HG03139 (cell line): ENCODE data around the gene TBCK.

Experiments
- ATAC-seq: cut with Tn5 transposase; IDR thresholded peaks from one replicate; pipeline ENCODE4 v1.9.1; 2021; ENCODE audit not compliant: unreplicated experiment

The TBCK gene

GRCh38 chr4:106049490-106049889 is 266.5 kb downstream of the TBCK start:
- no peak for ATAC-seq

- ATAC-seq = no peak
Measured at GRCh38 chr4:106048250-106048971, 267.6 kb downstream of the TBCK start.

GRCh38 chr4:106046083-106046482 is 269.9 kb downstream of the TBCK start:
- ATAC-seq = no peak

GRCh38 chr4:106041294-106042002 is 274.6 kb downstream of the TBCK start:
- ATAC-seq = no peak

- no peak for ATAC-seq
Measured at GRCh38 chr4:106039796-106040195, 276.2 kb downstream of the TBCK start.

- ATAC-seq = no peak
Measured at GRCh38 chr4:106038908-106039307, 277.1 kb downstream of the TBCK start.

GRCh38 chr4:106038012-106038411 is 278.0 kb downstream of the TBCK start:
- no peak for ATAC-seq

GRCh38 chr4:106036848-106037247 is 279.2 kb downstream of the TBCK start:
- no peak for ATAC-seq

- no peak for ATAC-seq
Measured at GRCh38 chr4:106036334-106036733, 279.7 kb downstream of the TBCK start.

- no peak for ATAC-seq
Measured at GRCh38 chr4:106035204-106035603, 280.8 kb downstream of the TBCK start.

GRCh38 chr4:106034751-106035150 is 281.3 kb downstream of the TBCK start:
- no peak for ATAC-seq

- ATAC-seq = no peak
Measured at GRCh38 chr4:106034220-106034619, 281.8 kb downstream of the TBCK start.

- ATAC-seq = no peak
Measured at GRCh38 chr4:106033469-106033868, 282.5 kb downstream of the TBCK start.

GRCh38 chr4:106032851-106033286 is 283.1 kb downstream of the TBCK start:
- no peak for ATAC-seq

GRCh38 chr4:106022454-106022853 is 293.6 kb downstream of the TBCK start:
- no peak for ATAC-seq

- ATAC-seq = no peak
Measured at GRCh38 chr4:106021737-106022410, 294.1 kb downstream of the TBCK start.

- ATAC-seq = no peak
Measured at GRCh38 chr4:106019771-106020170, 296.2 kb downstream of the TBCK start.

GRCh38 chr4:106017975-106018374 is 298.0 kb downstream of the TBCK start:
- ATAC-seq = no peak

GRCh38 chr4:106011387-106011786 is 304.6 kb downstream of the TBCK start:
- ATAC-seq = no peak

- ATAC-seq = no peak
Measured at GRCh38 chr4:106010761-106011160, 305.2 kb downstream of the TBCK start.

- no peak for ATAC-seq
Measured at GRCh38 chr4:106002994-106003393, 313.0 kb downstream of the TBCK start.
